SK-N-SH (cell line): Measurements from ENCODE around the gene SOD3. TPM values are rescaled to one million over a fixed set of nuclear protein-coding genes. Genes with fewer than 3 reads are reported as not detected.

Source experiments
- CTCF ChIA-PET: fragments of 300-600, 350-600 bp; formaldehyde crosslinking; extraction: SDS; loops from one replicate; lab custom pipeline; 2021; lab: Yijun Ruan, JAX
- POLR2A ChIA-PET: fragments of 350-600 bp; sonication (Branson Sonifier 250); formaldehyde crosslinking; extraction: SDS; loops from one replicate; lab custom pipeline; 2020; ENCODE audit warnings: antibody characterized with exemption, inconsistent platforms; lab: Yijun Ruan, JAX
- DNase-seq: peaks from one replicate; pipeline ENCODE4 v3.0.0; 2012
- H2AFZ ChIP-seq: fragments of 200-600 bp; sonication (generic); 2 replicates; pipeline ENCODE4 v1.8.1; 2016; ENCODE audit warnings: antibody characterized with exemption, mild to moderate bottlenecking, low read depth
- H3F3A ChIP-seq: fragments of 200-600 bp; sonication (generic); replicated peaks from 2 replicates; pipeline ENCODE3; 2016; ENCODE audit warnings: antibody characterized with exemption, mild to moderate bottlenecking; ENCODE audit not compliant: insufficient read depth
- H3K27ac ChIP-seq, 2 experiments: fragments of 200-500 bp in 1 of 2; fragments of 200-600 bp in 1 of 2; sonication (Bioruptor generic) in 1 of 2; sonication (generic), shearing (Covaris generic) in 1 of 2; 2 replicates each; pipeline versions ENCODE4 v1.5.1 to v1.6.1; 2014 to 2016; ENCODE audit warnings: low read depth in 2 of 2, inconsistent platforms in 1 of 2, low read length in 1 of 2, mild to moderate bottlenecking in 1 of 2, mixed read lengths in 1 of 2
- H3K27me3 ChIP-seq: fragments of 200-600 bp; sonication (generic), shearing (Covaris generic); 2 replicates; pipeline ENCODE4 v1.6.1; 2016; ENCODE audit warnings: mixed run types; ENCODE audit not compliant: insufficient read depth
- H3K36me3 ChIP-seq, 2 experiments: fragments of 200-500 bp in 1 of 2; fragments of 200-600 bp in 1 of 2; sonication (Bioruptor generic) in 1 of 2; sonication (generic) in 1 of 2; replicated peaks in 1 of 2; 2 replicates each; pipeline versions ENCODE3 to v1.5.1; 2014 to 2016; ENCODE audit warnings: low read length in 1 of 2, mild to moderate bottlenecking in 1 of 2; ENCODE audit not compliant: insufficient read depth in 2 of 2, control insufficient read depth in 1 of 2
- H3K4me1 ChIP-seq, 2 experiments: fragments of 200-500 bp in 1 of 2; fragments of 200-600 bp in 1 of 2; sonication (Bioruptor generic) in 1 of 2; sonication (generic), shearing (Covaris generic) in 1 of 2; 2 replicates each; pipeline versions ENCODE4 v1.5.1 to v1.6.1; 2014 to 2016; ENCODE audit warnings: low read depth in 1 of 2, low read length in 1 of 2, mixed run types in 1 of 2; ENCODE audit not compliant: insufficient read depth in 2 of 2, control insufficient read depth in 1 of 2
- H3K4me2 ChIP-seq: fragments of 200-600 bp; sonication (generic), shearing (Covaris generic); 2 replicates; pipeline ENCODE4 v1.6.1; 2017; ENCODE audit warnings: mixed run types
- H3K4me3 ChIP-seq, 2 experiments: fragments of 200-500 bp in 1 of 2; fragments of 200-600 bp in 1 of 2; sonication (Bioruptor generic) in 1 of 2; sonication (generic), shearing (Covaris generic) in 1 of 2; 2 replicates each; pipeline versions ENCODE4 v1.5.1 to v1.8.1; 2014 to 2016; ENCODE audit warnings: low read depth in 2 of 2, inconsistent platforms in 1 of 2, low read length in 1 of 2, mild to moderate bottlenecking in 1 of 2, mixed read lengths in 1 of 2, moderate library complexity in 1 of 2
- H3K79me2 ChIP-seq: fragments of 200-600 bp; sonication (generic); 2 replicates; pipeline ENCODE4 v1.8.1; 2017; ENCODE audit warnings: mild to moderate bottlenecking; ENCODE audit not compliant: insufficient read depth
- H3K9ac ChIP-seq: fragments of 200-600 bp; sonication (generic); 2 replicates; pipeline ENCODE4 v1.6.1; 2017; ENCODE audit warnings: mixed run types
- H3K9me2 ChIP-seq: fragments of 200-600 bp; sonication (generic); 2 replicates; pipeline ENCODE4 v1.6.1; 2017; ENCODE audit warnings: mixed run types
- H3K9me3 ChIP-seq: fragments of 200-600 bp; sonication (generic); 2 replicates; pipeline ENCODE4 v1.6.1; 2017; ENCODE audit warnings: mixed run types, mild to moderate bottlenecking, moderate library complexity
- H4K20me1 ChIP-seq: fragments of 200-600 bp; sonication (generic); 2 replicates; pipeline ENCODE4 v1.6.1; 2017; ENCODE audit warnings: mild to moderate bottlenecking, mixed run types; ENCODE audit not compliant: insufficient read depth
- CHD2 ChIP-seq: fragments of 150-350 bp; IDR thresholded peaks from 2 replicates; pipeline ENCODE4 v1.6.1; 2018; ENCODE audit warnings: low read length; ENCODE audit not compliant: partially characterized antibody
- ELF1 ChIP-seq: IDR thresholded peaks from 2 replicates; pipeline ENCODE4 v1.4.0; 2012
- EP300 ChIP-seq, 2 experiments: IDR thresholded peaks; 2 replicates each; pipeline versions ENCODE4 v1.4.0 to v1.6.1; 2012; ENCODE audit warnings: borderline replicate concordance in 1 of 2, low read depth in 1 of 2, low read length in 1 of 2
- EZH2phosphoT487 ChIP-seq: fragments of 200-600 bp; sonication (generic); IDR thresholded peaks from 2 replicates; pipeline ENCODE4 v1.6.1; 2017; ENCODE audit warnings: low read depth, mixed run types, mild to moderate bottlenecking, antibody characterized with exemption, moderate library complexity, borderline replicate concordance
- FOXJ3 ChIP-seq: sonication (generic); formaldehyde crosslinking; IDR thresholded peaks from 2 replicates; pipeline ENCODE4 v1.5.1; 2020; ENCODE audit warnings: mild to moderate bottlenecking, missing genetic modification reagents
- GABPA ChIP-seq: IDR thresholded peaks from 2 replicates; pipeline ENCODE4 v1.4.0; 2012; ENCODE audit warnings: low read depth, mild to moderate bottlenecking
- MEF2A ChIP-seq: IDR thresholded peaks from 2 replicates; pipeline ENCODE4 v1.4.0; 2012; ENCODE audit warnings: low read depth, borderline replicate concordance
- MXI1 ChIP-seq: IDR thresholded peaks from 2 replicates; pipeline ENCODE4 v1.6.1; 2012; ENCODE audit warnings: mild to moderate bottlenecking, low read depth, low read length, improper control_type of control experiment
- NFIC ChIP-seq: IDR thresholded peaks from 2 replicates; pipeline ENCODE4 v1.4.0; 2012; ENCODE audit warnings: borderline replicate concordance
- NRF1 ChIP-seq: IDR thresholded peaks from 2 replicates; pipeline ENCODE4 v1.6.1; 2012; ENCODE audit warnings: low read depth, mild to moderate bottlenecking, low read length
- PBX3 ChIP-seq: IDR thresholded peaks from 2 replicates; pipeline ENCODE4; 2012
- POLR2AphosphoS5 ChIP-seq: IDR thresholded peaks from 2 replicates; pipeline ENCODE4 v1.6.1; 2012; ENCODE audit warnings: low read depth, low read length
- SIN3A ChIP-seq: IDR thresholded peaks from 2 replicates; pipeline ENCODE4 v1.6.1; 2012; ENCODE audit warnings: low read depth, mild to moderate bottlenecking, low read length, moderate library complexity, borderline replicate concordance
- SMC3 ChIP-seq: IDR thresholded peaks from 2 replicates; pipeline ENCODE4 v1.6.1; 2012; ENCODE audit warnings: low read depth, low read length, improper control_type of control experiment
- TEAD4 ChIP-seq: IDR thresholded peaks from 2 replicates; pipeline ENCODE4 v1.4.0; 2012; ENCODE audit warnings: mild to moderate bottlenecking, borderline replicate concordance; ENCODE audit not compliant: insufficient read depth
- USF1 ChIP-seq: IDR thresholded peaks from 2 replicates; pipeline ENCODE4 v1.4.0; 2012; ENCODE audit warnings: low read depth, borderline replicate concordance
- WGBS: methylation state at CpG from one replicate; pipeline ENCODE4 v1.1.6; 2017; ENCODE audit warnings: low lambda C conversion rate; 5-methylcytosine and 5-hydroxymethylcytosine counted together
- polyA plus RNA-seq, 3 experiments: library from polyadenylated mRNA; depleted of rRNA; stranded (reverse); fragments of >200 nt; gene quantifications; 2 replicates each; pipeline ENCODE4 v1.2.3, GENCODE V29; 2012
- TF ChIP-seq, protein P1 (sequence below): IDR thresholded peaks from 2 replicates; pipeline ENCODE4 v1.4.0; 2012; ENCODE audit warnings: low read depth

The SOD3 gene
- polyA plus RNA-seq, 1 of the 3 experiments (the other 2 are of a cell fraction): 21.6 TPM

DNA sequence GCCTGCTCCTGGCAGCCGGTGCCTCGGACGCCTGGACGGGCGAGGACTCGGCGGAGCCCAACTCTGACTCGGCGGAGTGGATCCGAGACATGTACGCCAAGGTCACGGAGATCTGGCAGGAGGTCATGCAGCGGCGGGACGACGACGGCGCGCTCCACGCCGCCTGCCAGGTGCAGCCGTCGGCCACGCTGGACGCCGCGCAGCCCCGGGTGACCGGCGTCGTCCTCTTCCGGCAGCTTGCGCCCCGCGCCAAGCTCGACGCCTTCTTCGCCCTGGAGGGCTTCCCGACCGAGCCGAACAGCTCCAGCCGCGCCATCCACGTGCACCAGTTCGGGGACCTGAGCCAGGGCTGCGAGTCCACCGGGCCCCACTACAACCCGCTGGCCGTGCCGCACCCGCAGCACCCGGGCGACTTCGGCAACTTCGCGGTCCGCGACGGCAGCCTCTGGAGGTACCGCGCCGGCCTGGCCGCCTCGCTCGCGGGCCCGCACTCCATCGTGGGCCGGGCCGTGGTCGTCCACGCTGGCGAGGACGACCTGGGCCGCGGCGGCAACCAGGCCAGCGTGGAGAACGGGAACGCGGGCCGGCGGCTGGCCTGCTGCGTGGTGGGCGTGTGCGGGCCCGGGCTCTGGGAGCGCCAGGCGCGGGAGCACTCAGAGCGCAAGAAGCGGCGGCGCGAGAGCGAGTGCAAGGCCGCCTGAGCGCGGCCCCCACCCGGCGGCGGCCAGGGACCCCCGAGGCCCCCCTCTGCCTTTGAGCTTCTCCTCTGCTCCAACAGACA lies 4.4 kb downstream of the SOD3 start:
- H3K9ac ChIP-seq: no peak overlapping the region
- no peaks in the 10 kb centered on the region for H4K20me1 ChIP-seq
- no peaks in the 10 kb centered on the region for H3K27me3 ChIP-seq
- H3K4me3 ChIP-seq: no peak overlapping the region
- ChIA-PET POLR2A (no interaction called here), CTCF (interaction anchor here (1.3 kb wide), 1 partner anchor 180 kb away, joined by 3 read pairs; no protein-coding TSS in a partner anchor)
- H3K4me2 ChIP-seq: no peak overlapping the region
- H3F3A ChIP-seq: peaks cover 10% of the 10 kb centered on the region
- H3K79me2 ChIP-seq: no peaks in the 10 kb centered on the region
- WGBS: 42% methylated on average over 28 of the region's 103 CpGs
- TF ChIP-seq NRF1 (no peak), FOXJ3 (CRISPR knock-in tag) (no peak), ELF1 (no peak), GABPA (no peak), NFIC (no peak), PBX3 (no peak), SMC3 (no peak), MEF2A (no peak), MXI1 (no peak), POLR2AphosphoS5 (no peak), CHD2 (no peak)
- TF ChIP-seq, protein P1, sequence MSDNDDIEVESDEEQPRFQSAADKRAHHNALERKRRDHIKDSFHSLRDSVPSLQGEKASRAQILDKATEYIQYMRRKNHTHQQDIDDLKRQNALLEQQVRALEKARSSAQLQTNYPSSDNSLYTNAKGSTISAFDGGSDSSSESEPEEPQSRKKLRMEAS: no peak
- no peak overlapping the region for H3K27ac ChIP-seq
- no peak overlapping the region for H2AFZ ChIP-seq
- no peaks in the 10 kb centered on the region for H3K9me3 ChIP-seq
- H3K9me2 ChIP-seq: no peaks in the 10 kb centered on the region
- no peaks in the 10 kb centered on the region for H3K36me3 ChIP-seq
- DNase-seq: peak; percentile 27
- H3K4me1 ChIP-seq: peaks cover 2 to 5% of the 10 kb centered on the region in 2 experiments; a peak in 2 of 4 replicates

GRCh38 chr4:24800325-24800895 lies 5.0 kb downstream of the SOD3 start:
- DNase-seq: peak; percentile 32
- Histone ChIP-seq H3F3A (peaks cover 3% of the 10 kb centered on the region), H3K9me3 (no peaks in the 10 kb centered on the region), H3K36me3 (no peaks in the 10 kb centered on the region), H3K27ac (no peak overlapping the region), H3K79me2 (no peaks in the 10 kb centered on the region), H3K4me1 (no peaks in the 10 kb centered on the region; a peak in 1 of 4 replicates), H3K4me2 (no peak overlapping the region), H3K9me2 (no peaks in the 10 kb centered on the region), H2AFZ (no peak overlapping the region), H3K9ac (no peak overlapping the region), H3K27me3 (no peaks in the 10 kb centered on the region), H3K4me3 (no peak overlapping the region), H4K20me1 (no peaks in the 10 kb centered on the region)
- CTCF ChIA-PET: interaction anchor here (1.3 kb wide), 1 partner anchor 180 kb away, joined by 3 read pairs; no protein-coding TSS in a partner anchor
- WGBS: 65% methylated on average over 25 of the region's 25 CpGs
- TF ChIP-seq EZH2phosphoT487 (no peak), ELF1 (no peak), EP300 (IDR thresholded peaks at IDR 0.05; ENCODE audit: borderline replicate concordance in 1 of 2, low read depth in 1 of 2, low read length in 1 of 2) (no peak), CHD2 (no peak), USF1 (no peak), MXI1 (no peak), SIN3A (no peak), TEAD4 (no peak)
- POLR2A ChIA-PET: no interaction called here
